ENCODE measurements around the gene POLR2J.
"Not testable (repeated sequence)": the region's sequence is repeated elsewhere in the genome, so short reads cannot be mapped to it uniquely, and the experiment has no call there.

The POLR2J gene

GRCh38 chr7:102505298-102506185 is 26.8 kb upstream of the POLR2J start:
- not testable (repeated sequence) for H3K4me1 Mint-ChIP-seq (ENCODE audit: low read depth); H3K36me3 Mint-ChIP-seq; H3K27me3 Mint-ChIP-seq; H3K4me3 Mint-ChIP-seq; H3K9me3 Mint-ChIP-seq (ENCODE audit: low read depth); H3K27ac Mint-ChIP-seq

GRCh38 chr7:102503141-102503540 is 24.4 kb upstream of the POLR2J start:
- not testable (repeated sequence) for H3K27me3 Mint-ChIP-seq; H3K36me3 Mint-ChIP-seq; H3K4me3 Mint-ChIP-seq; H3K27ac Mint-ChIP-seq; H3K4me1 Mint-ChIP-seq (ENCODE audit: low read depth); H3K9me3 Mint-ChIP-seq (ENCODE audit: low read depth)

DNA sequence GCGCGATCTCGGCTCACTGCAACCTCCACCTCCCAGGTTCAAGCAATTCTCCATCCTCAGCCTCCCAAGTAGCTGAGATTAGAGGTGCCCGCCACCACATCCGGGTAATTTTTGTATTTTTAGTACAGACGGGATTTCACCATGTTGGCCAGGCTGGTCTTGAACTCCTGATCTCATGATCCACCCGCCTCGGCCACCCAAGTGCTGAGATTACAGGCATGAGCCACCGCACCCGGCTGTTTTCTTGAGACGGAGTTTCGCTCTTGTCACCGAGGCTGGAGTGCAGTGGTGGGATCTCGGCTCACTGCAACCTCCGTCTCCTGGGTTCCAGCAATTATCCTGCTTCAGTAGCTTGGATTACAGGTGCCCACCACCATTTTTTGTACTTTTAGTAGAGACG is 19.6 kb upstream of the POLR2J start:
- H3K36me3 Mint-ChIP-seq; H3K4me1 Mint-ChIP-seq (ENCODE audit: low read depth); H3K9me3 Mint-ChIP-seq (ENCODE audit: low read depth); H3K27me3 Mint-ChIP-seq; H3K27ac Mint-ChIP-seq; H3K4me3 Mint-ChIP-seq: not testable (repeated sequence)

GRCh38 chr7:102497308-102497707 is 18.6 kb upstream of the POLR2J start:
- H3K27ac Mint-ChIP-seq; H3K4me1 Mint-ChIP-seq (ENCODE audit: low read depth); H3K36me3 Mint-ChIP-seq; H3K9me3 Mint-ChIP-seq (ENCODE audit: low read depth); H3K27me3 Mint-ChIP-seq; H3K4me3 Mint-ChIP-seq: not testable (repeated sequence)

- not testable (repeated sequence) for H3K27ac Mint-ChIP-seq; H3K36me3 Mint-ChIP-seq; H3K27me3 Mint-ChIP-seq; H3K9me3 Mint-ChIP-seq (ENCODE audit: low read depth); H3K4me1 Mint-ChIP-seq (ENCODE audit: low read depth); H3K4me3 Mint-ChIP-seq
These were observed 18.1 kb upstream of the POLR2J start for GRCh38 chr7:102496861-102497260.

DNA sequence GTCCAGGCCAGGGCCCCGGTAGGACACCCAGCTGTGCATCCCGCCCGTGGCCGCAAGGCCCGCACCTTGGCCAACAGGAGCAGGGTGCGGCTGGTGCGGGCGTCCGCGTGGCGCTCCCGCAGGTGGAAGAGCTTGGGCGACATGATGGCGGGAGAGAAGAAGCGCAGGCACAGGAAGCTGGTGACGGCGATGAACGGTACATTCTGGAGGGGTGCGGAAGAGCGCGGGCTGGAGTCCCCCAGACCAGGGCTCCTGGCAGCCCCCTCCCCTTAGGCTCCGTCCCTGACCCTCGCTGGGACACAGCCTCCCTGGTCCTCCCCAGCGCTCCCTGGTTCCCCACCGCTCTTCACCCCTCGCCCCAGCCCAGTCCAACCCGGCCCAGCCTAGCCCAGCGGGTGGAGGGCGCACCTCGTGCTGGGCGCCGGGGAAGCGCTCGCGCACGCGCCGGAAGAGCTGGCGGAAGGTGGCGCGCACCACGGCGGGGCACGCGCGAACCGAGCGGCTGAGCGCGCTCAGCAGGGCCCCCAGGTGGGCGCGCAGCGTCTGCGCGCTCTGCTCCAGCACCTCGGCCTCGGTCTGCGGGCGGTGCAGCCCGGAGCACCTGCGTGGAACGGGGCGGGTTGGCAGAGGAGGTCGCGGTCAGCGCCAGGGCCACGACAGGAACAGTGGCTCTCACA is 15.9 kb upstream of the POLR2J start:
- H3K4me1 Mint-ChIP-seq (ENCODE audit: low read depth); H3K36me3 Mint-ChIP-seq; H3K27ac Mint-ChIP-seq; H3K9me3 Mint-ChIP-seq (ENCODE audit: low read depth); H3K27me3 Mint-ChIP-seq; H3K4me3 Mint-ChIP-seq: not testable (repeated sequence)

GRCh38 chr7:102494026-102494425 is 15.3 kb upstream of the POLR2J start:
- not testable (repeated sequence) for H3K4me1 Mint-ChIP-seq (ENCODE audit: low read depth); H3K27me3 Mint-ChIP-seq; H3K36me3 Mint-ChIP-seq; H3K27ac Mint-ChIP-seq; H3K4me3 Mint-ChIP-seq; H3K9me3 Mint-ChIP-seq (ENCODE audit: low read depth)

GRCh38 chr7:102493220-102493935 is 14.7 kb upstream of the POLR2J start:
- not testable (repeated sequence) for H3K36me3 Mint-ChIP-seq; H3K4me3 Mint-ChIP-seq; H3K4me1 Mint-ChIP-seq (ENCODE audit: low read depth); H3K27me3 Mint-ChIP-seq; H3K9me3 Mint-ChIP-seq (ENCODE audit: low read depth); H3K27ac Mint-ChIP-seq

DNA sequence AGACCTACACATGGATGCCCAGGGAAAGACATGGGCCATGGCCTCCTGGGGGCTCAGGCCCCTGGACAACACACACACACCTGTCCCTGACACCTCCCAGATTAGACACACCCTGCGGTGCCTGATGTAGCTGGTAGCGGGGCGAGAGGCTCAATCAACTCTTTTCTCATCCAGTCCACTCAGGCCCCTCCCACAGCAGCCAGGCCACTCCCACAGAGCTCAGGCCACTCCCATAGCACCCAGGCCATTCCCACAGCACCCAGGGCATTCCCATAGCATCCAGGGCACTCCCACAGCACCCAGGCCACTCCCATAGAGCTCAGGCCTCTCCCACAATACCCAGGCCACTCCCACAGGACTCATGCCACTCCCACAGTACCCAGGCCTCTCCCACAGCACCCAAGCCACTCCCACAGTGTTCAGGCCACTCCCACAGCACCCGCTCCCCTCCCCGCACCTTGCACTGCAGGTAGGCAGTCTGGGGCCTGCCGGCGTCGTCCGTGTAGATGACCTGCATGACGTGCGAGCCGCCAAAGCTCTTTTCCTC is 11.9 kb upstream of the POLR2J start:
- not testable (repeated sequence) for H3K9me3 Mint-ChIP-seq (ENCODE audit: low read depth); H3K27ac Mint-ChIP-seq; H3K4me1 Mint-ChIP-seq (ENCODE audit: low read depth); H3K27me3 Mint-ChIP-seq; H3K36me3 Mint-ChIP-seq; H3K4me3 Mint-ChIP-seq

DNA sequence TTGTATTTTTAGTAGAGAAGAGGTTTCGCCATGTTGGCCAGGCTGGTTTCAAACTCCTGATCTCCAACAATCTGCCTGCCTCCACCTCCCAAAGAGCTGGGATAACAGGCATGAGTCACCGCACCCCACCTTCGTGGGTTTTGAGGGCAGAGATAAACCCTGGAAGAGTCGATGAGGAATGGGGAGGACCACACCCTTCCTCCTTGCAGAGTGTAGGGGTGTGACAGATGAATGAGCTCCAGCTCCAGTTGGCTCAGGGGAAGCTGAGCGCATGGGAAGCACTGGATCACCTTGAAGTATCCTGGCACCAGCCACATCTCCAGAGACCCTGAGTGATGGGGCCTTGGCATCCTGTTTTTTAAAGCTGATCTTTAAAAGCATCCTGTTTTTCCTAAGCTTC is 5.6 kb upstream of the POLR2J start:
- not testable (repeated sequence) for H3K4me1 Mint-ChIP-seq (ENCODE audit: low read depth); H3K27ac Mint-ChIP-seq; H3K27me3 Mint-ChIP-seq; H3K36me3 Mint-ChIP-seq; H3K4me3 Mint-ChIP-seq; H3K9me3 Mint-ChIP-seq (ENCODE audit: low read depth)

DNA sequence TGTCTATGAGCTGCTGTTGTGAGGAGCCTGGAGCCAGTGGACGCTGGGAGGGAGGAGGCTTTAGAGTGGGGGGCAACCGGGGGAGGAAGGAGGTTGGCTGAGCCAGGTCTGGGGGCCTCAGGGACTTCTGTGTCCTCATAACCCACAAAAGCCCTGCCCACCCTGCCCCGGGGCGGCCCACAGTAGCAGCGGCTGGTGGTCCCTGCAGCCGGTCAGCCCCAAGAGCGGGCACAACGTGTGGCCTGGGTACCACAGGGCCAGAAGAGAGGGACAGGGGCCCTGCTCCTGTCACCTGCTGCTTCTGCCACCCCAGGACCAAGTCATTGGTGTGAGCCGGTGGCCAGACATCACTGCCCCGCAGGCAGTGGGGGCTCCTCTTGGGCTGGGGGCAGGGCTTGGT is 3.2 kb upstream of the POLR2J start:
- not testable (repeated sequence) for H3K9me3 Mint-ChIP-seq (ENCODE audit: low read depth); H3K36me3 Mint-ChIP-seq; H3K4me3 Mint-ChIP-seq; H3K4me1 Mint-ChIP-seq (ENCODE audit: low read depth); H3K27me3 Mint-ChIP-seq; H3K27ac Mint-ChIP-seq

- not testable (repeated sequence) for H3K4me3 Mint-ChIP-seq; H3K36me3 Mint-ChIP-seq; H3K27ac Mint-ChIP-seq; H3K4me1 Mint-ChIP-seq (ENCODE audit: low read depth); H3K9me3 Mint-ChIP-seq (ENCODE audit: low read depth); H3K27me3 Mint-ChIP-seq
These were observed 1.4 kb upstream of the POLR2J start for GRCh38 chr7:102479982-102480637.

DNA sequence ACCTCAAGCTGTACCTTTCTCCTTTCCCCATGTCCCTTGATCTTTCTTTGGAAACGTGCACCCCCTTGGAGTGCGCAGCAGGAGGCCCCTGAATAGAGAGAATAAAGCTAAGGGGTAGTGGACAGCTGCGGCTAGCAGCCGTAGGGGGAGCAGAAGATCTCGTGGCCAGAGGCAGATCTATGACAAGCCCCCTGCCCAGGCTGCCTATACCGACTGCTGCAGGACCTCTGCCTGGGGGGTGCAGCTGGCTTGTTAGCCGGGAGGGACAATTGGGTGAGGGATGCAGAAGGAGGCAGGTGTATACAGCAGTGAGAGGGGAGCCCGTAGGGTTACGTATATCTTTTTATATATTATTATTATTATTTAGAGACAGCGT is 475 bp upstream of the POLR2J start:
- H3K4me3 Mint-ChIP-seq; H3K9me3 Mint-ChIP-seq (ENCODE audit: low read depth); H3K27me3 Mint-ChIP-seq; H3K27ac Mint-ChIP-seq; H3K4me1 Mint-ChIP-seq (ENCODE audit: low read depth); H3K36me3 Mint-ChIP-seq: not testable (repeated sequence)

DNA sequence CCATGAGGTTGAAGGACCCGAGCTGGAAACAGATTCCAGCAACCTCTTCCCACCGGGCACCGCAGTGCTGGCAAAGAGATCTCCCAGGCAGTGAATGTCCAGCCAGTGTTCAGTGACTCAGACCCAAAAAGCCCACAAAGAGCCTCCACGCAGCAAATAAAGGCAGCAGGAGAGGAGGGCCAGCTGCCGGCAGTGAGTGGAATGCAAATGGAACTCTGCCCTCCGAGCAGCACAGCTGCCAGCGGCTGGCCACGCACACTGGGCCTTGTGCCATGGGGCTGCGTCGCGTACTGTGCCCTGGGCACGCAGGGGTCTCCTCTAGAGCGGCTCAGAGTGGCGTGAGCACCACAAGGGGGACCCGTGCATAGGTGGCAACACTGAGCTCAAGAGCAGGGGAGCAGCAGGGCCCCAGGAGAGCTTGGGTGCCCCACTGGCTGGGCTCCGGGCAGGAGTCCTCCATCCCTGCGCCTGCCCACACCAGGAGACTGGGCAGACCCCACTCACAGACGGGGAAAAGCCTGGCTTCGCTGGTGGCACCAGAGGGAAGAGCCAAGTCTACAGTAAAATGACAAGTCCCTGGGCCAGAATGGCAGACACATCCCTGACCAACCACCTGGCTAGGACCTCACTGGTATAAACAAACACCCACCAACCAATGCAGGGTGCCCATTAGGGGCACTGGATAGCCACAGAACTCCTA is 3.8 kb downstream of the POLR2J start:
- not testable (repeated sequence) for H3K36me3 Mint-ChIP-seq; H3K27me3 Mint-ChIP-seq; H3K4me3 Mint-ChIP-seq; H3K4me1 Mint-ChIP-seq (ENCODE audit: low read depth); H3K27ac Mint-ChIP-seq; H3K9me3 Mint-ChIP-seq (ENCODE audit: low read depth)

- not testable (repeated sequence) for H3K36me3 Mint-ChIP-seq; H3K9me3 Mint-ChIP-seq (ENCODE audit: low read depth); H3K4me1 Mint-ChIP-seq (ENCODE audit: low read depth); H3K27ac Mint-ChIP-seq; H3K27me3 Mint-ChIP-seq; H3K4me3 Mint-ChIP-seq
These were observed 4.6 kb downstream of the POLR2J start for GRCh38 chr7:102474116-102474515.
